ENCODE data around the gene TEP1. TPM values are rescaled to one million over a fixed set of nuclear protein-coding genes. Genes with fewer than 3 reads are reported as not detected.

Gene TEP1
- total and polyA plus RNA-seq, 12 donors: 8.7 to 59.8 (median 30.8) TPM

GRCh38 chr14:20350860-20351259 lies 62.4 kb downstream of the TEP1 start:
- peaks cover 6 to 10% of the 10 kb centered on the region in 2 donors for H3K4me1 ChIP-seq (replicated peaks in 1 of 2)
- no peaks in the 10 kb centered on the region for H3K9me3 ChIP-seq (replicated peaks in 1 of 3)
- intact Hi-C loops (cut with DNase I): loop anchor here in 1 of 2 donors (10.0 kb wide), 1 partner anchor 54 kb away; no protein-coding TSS in a partner anchor
- no peak overlapping the region for H3K4me3 ChIP-seq
- peak in 1 of 7 donors; percentile 19 for DNase-seq
- TF ChIP-seq CTCF (IDR thresholded peaks at IDR 0.05) (peak in 5 of 6 experiments; percentile 13 to 29 (median 22)), POLR2A (IDR thresholded peaks at IDR 0.05) (no peak)
- H3K27me3 ChIP-seq: no peaks in the 10 kb centered on the region
- H3K27ac ChIP-seq: no peak overlapping the region
- H3K36me3 ChIP-seq (replicated peaks in 1 of 2): peaks cover 0 to 59% of the 10 kb centered on the region in 2 donors

GRCh38 chr14:20350282-20350681 lies 63.0 kb downstream of the TEP1 start:
- intact Hi-C loops (cut with DNase I): loop anchor here in 1 of 2 donors (10.0 kb wide), 1 partner anchor 55 kb away; no protein-coding TSS in a partner anchor
- H3K4me3 ChIP-seq: no peak overlapping the region
- DNase-seq: no peak
- TF ChIP-seq POLR2A (IDR thresholded peaks at IDR 0.05) (no peak), CTCF (IDR thresholded peaks at IDR 0.05) (no peak)
- H3K9me3 ChIP-seq (replicated peaks in 1 of 3): no peaks in the 10 kb centered on the region
- H3K27ac ChIP-seq: no peak overlapping the region
- WGBS, 4 donors: 75 to 88% (median 83%) methylated on average over 2 of the region's 2 CpGs
- no peaks in the 10 kb centered on the region for H3K27me3 ChIP-seq
- H3K36me3 ChIP-seq (replicated peaks in 1 of 2): peaks cover 0 to 55% of the 10 kb centered on the region in 2 donors
- peaks cover 6 to 10% of the 10 kb centered on the region in 2 donors for H3K4me1 ChIP-seq (replicated peaks in 1 of 2)

GRCh38 chr14:20347747-20348146 lies 65.6 kb downstream of the TEP1 start:
- no peak overlapping the region for H3K4me3 ChIP-seq
- H3K27ac ChIP-seq: peak overlapping the region in 3 of 5 donors; percentile 66 to 70 (median 67)
- peak; percentile 56 to 85 (median 81) for DNase-seq
- no peaks in the 10 kb centered on the region for H3K27me3 ChIP-seq
- intact Hi-C loops (cut with DNase I): no loop called here
- H3K9me3 ChIP-seq (replicated peaks in 1 of 3): no peaks in the 10 kb centered on the region
- H3K4me1 ChIP-seq (replicated peaks in 1 of 2): peaks cover 14 to 17% of the 10 kb centered on the region in 2 donors
- WGBS, 4 donors: 45 to 62% (median 56%) methylated on average over 3 of the region's 3 CpGs
- TF ChIP-seq CTCF (IDR thresholded peaks at IDR 0.05): no peak
- TF ChIP-seq POLR2A (IDR thresholded peaks at IDR 0.05): no peak
- H3K36me3 ChIP-seq (replicated peaks in 1 of 2): peaks cover 0 to 32% of the 10 kb centered on the region in 2 donors

- intact Hi-C loops (cut with DNase I): no loop called here
- DNase-seq: no peak
- H3K27ac ChIP-seq: no peak overlapping the region
- H3K27me3 ChIP-seq: no peaks in the 10 kb centered on the region
- TF ChIP-seq CTCF (IDR thresholded peaks at IDR 0.05) (no peak), POLR2A (IDR thresholded peaks at IDR 0.05) (no peak)
- no peak overlapping the region for H3K4me3 ChIP-seq
- H3K9me3 ChIP-seq (replicated peaks in 1 of 3): no peaks in the 10 kb centered on the region
- peaks cover 14 to 17% of the 10 kb centered on the region in 2 donors for H3K4me1 ChIP-seq (replicated peaks in 1 of 2)
- 82 to 100% (median 95%) methylated on average over 1 of the region's 1 CpG for WGBS, 4 donors
- peaks cover 0 to 23% of the 10 kb centered on the region in 2 donors for H3K36me3 ChIP-seq (replicated peaks in 1 of 2)
Observed at GRCh38 chr14:20346713-20347112, 66.6 kb downstream of the TEP1 start.
